ENCODE measurements around the gene MKNK1.

The MKNK1 gene

GRCh38 chr1:46585312-46585938 lies 18.6 kb downstream of the MKNK1 start:
- DNase-seq (ENCODE audit: insufficient read length, low spot score): no peak
- FAIRE-seq: no peak
- TF ChIP-seq POU2F2 (IDR thresholded peaks at IDR 0.05; ENCODE audit: low read depth, low read length) (no peak), SPI1 (IDR thresholded peaks at IDR 0.05; ENCODE audit: low read depth, low read length) (no peak), POLR2AphosphoS5 (IDR thresholded peaks at IDR 0.05; ENCODE audit: low read depth, low read length) (no peak), PAX5 (IDR thresholded peaks at IDR 0.05; ENCODE audit: insufficient read depth, low read length, severe bottlenecking) (no peak), POLR2A (IDR thresholded peaks at IDR 0.05; ENCODE audit: low read depth, low read length) (no peak), TAF1 (IDR thresholded peaks at IDR 0.05; ENCODE audit: low read depth, low read length) (no peak)

DNA sequence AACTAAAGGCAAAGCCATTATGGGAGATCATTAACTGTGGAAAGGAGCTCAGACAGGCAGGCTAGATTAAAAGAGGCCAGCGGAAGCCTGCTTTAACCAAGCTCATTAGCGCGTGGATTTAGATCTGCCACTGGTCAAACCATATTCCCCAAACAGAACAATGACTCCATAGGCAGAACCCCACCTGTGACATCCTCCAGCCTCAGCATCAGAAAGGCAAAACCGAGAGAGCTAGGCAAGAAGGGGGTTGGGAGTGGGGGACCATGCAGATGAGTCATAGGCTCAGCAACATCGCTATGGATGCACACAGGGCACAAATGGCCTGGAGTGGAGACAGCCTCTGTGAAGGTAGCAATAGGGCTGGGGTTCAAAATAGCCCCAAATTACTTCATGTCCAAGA lies 20.6 kb downstream of the MKNK1 start:
- TF ChIP-seq TAF1 (IDR thresholded peaks at IDR 0.05; ENCODE audit: low read depth, low read length): no peak
- TF ChIP-seq POU2F2 (IDR thresholded peaks at IDR 0.05; ENCODE audit: low read depth, low read length): no peak
- no peak for TF ChIP-seq POLR2AphosphoS5 (IDR thresholded peaks at IDR 0.05; ENCODE audit: low read depth, low read length)
- TF ChIP-seq SPI1 (IDR thresholded peaks at IDR 0.05; ENCODE audit: low read depth, low read length): no peak
- TF ChIP-seq PAX5 (IDR thresholded peaks at IDR 0.05; ENCODE audit: insufficient read depth, low read length, severe bottlenecking): no peak
- no peak for TF ChIP-seq POLR2A (IDR thresholded peaks at IDR 0.05; ENCODE audit: low read depth, low read length)
- FAIRE-seq: no peak

DNA sequence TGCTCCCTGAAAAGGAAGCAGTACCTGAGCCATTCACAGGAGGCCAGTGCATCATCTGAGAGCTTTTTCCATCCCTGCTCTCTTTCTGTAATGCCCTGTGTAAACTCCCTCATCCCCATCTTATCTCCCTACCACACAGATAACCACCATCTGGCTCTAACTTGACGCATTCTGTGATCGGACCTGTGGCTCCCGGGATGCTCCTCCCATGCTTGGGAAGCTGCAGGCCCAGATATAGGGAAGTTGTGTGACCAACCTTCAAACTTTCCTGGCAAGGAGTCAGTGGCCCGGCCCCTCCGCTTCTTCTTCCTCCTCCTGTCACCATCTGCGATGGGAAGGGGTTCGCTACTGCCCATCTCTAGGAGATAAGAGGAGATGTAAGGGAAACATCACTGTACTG lies 21.1 kb downstream of the MKNK1 start:
- TF ChIP-seq POLR2AphosphoS5 (IDR thresholded peaks at IDR 0.05; ENCODE audit: low read depth, low read length): no peak
- no peak for TF ChIP-seq POLR2A (IDR thresholded peaks at IDR 0.05; ENCODE audit: low read depth, low read length)
- TF ChIP-seq TAF1 (IDR thresholded peaks at IDR 0.05; ENCODE audit: low read depth, low read length): no peak
- TF ChIP-seq SPI1 (IDR thresholded peaks at IDR 0.05; ENCODE audit: low read depth, low read length): no peak
- TF ChIP-seq POU2F2 (IDR thresholded peaks at IDR 0.05; ENCODE audit: low read depth, low read length): no peak
- no peak for TF ChIP-seq PAX5 (IDR thresholded peaks at IDR 0.05; ENCODE audit: insufficient read depth, low read length, severe bottlenecking)
- DNase-seq (ENCODE audit: insufficient read length, low spot score) (no peak), FAIRE-seq (no peak)

More for the DNA sequence above, 20.6 kb downstream of the MKNK1 start:
- DNase-seq (ENCODE audit: insufficient read length, low spot score): no peak

DNA sequence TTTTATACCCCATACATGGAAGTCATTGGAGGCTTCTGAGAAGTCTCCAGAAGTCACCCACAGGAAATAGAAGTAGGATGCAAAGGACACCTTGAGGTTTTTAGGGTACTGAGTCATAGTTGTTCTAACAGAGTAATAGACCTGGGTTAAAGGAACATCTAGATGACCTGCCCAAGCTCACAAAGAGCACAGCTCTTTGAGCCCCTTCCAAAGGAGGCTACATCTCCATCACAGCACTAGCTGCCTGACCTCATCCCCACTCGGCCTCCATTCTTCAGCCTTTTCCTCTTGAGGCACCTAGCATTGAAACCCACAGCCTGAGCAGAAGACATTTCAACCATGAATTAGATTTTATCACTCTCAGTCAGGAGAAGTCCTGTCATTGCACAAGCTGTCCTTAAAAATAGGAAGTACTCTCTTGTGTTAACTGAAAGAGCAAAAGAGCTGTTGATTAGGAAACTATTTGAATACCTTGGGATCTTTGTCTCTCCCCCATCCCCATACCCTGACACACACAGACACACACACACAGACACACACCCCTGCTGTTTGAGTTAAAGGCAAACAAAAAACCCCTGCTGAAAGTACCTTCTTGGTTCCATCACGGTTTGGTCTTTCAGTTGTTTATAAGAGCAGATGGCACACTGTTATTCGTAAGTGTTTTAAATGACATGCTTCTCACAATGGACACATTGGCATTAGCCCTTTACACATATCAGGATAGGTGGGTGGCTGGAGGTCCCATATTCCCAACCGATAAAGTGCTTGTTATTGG lies 22.2 kb downstream of the MKNK1 start:
- TF ChIP-seq POLR2A (IDR thresholded peaks at IDR 0.05; ENCODE audit: low read depth, low read length): no peak
- TF ChIP-seq POLR2AphosphoS5 (IDR thresholded peaks at IDR 0.05; ENCODE audit: low read depth, low read length): no peak
- no peak for TF ChIP-seq TAF1 (IDR thresholded peaks at IDR 0.05; ENCODE audit: low read depth, low read length)
- TF ChIP-seq POU2F2 (IDR thresholded peaks at IDR 0.05; ENCODE audit: low read depth, low read length): no peak
- no peak for DNase-seq (ENCODE audit: insufficient read length, low spot score)
- peak; percentile 60 for FAIRE-seq

- no peak for DNase-seq (ENCODE audit: insufficient read length, low spot score)
- TF ChIP-seq POU2F2 (IDR thresholded peaks at IDR 0.05; ENCODE audit: low read depth, low read length) (no peak), POLR2AphosphoS5 (IDR thresholded peaks at IDR 0.05; ENCODE audit: low read depth, low read length) (no peak), PAX5 (IDR thresholded peaks at IDR 0.05; ENCODE audit: insufficient read depth, low read length, severe bottlenecking) (no peak), SPI1 (IDR thresholded peaks at IDR 0.05; ENCODE audit: low read depth, low read length) (no peak), TAF1 (IDR thresholded peaks at IDR 0.05; ENCODE audit: low read depth, low read length) (no peak), POLR2A (IDR thresholded peaks at IDR 0.05; ENCODE audit: low read depth, low read length) (no peak)
- peak; percentile 63 for FAIRE-seq
Observed at GRCh38 chr1:46580140-46580903, 23.7 kb downstream of the MKNK1 start.

DNA sequence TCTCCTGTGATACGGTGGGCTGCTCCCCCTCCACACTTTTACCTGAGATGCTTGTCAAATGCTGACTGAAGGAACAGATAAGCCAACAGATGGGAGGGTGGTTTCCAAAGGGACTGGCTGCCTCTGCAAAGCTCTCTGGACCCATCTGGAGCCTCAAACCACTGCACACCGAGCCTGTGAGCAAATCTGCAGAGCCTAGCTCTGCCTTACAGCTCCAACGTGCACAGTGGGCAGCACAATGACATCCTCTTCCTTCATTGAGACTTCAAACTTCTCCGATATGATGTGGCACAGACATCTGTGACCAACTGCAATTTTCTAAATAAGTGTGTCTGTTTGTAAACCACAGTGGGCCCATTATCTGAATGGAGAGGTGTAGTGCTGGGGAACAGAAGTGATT lies 26.4 kb downstream of the MKNK1 start:
- no peak for FAIRE-seq
- TF ChIP-seq TAF1 (IDR thresholded peaks at IDR 0.05; ENCODE audit: low read depth, low read length) (no peak), PAX5 (IDR thresholded peaks at IDR 0.05; ENCODE audit: insufficient read depth, low read length, severe bottlenecking) (no peak), POU2F2 (IDR thresholded peaks at IDR 0.05; ENCODE audit: low read depth, low read length) (no peak), POLR2A (IDR thresholded peaks at IDR 0.05; ENCODE audit: low read depth, low read length) (no peak), POLR2AphosphoS5 (IDR thresholded peaks at IDR 0.05; ENCODE audit: low read depth, low read length) (no peak), SPI1 (IDR thresholded peaks at IDR 0.05; ENCODE audit: low read depth, low read length) (no peak)

DNA sequence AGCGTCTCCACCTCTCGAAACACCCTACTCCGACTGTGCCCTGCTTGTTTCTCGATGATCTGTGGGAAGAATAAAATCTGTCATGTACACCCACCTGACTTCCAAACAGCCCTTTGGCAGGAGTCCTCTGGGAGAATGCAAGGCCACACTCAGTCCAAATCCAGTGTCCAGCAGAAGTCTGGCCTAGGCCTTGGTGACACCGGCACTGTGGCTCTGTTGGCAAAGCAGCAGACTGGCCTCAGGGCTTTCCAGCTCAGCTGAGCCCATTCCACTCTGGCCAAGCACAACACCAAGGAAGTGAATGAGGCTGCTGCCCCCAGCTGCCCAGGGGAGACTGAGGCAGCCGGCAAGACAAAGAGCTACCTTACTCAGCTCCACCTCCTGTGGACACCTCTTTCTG lies 27.5 kb downstream of the MKNK1 start:
- no peak for DNase-seq (ENCODE audit: insufficient read length, low spot score)
- no peak for FAIRE-seq
- TF ChIP-seq PAX5 (IDR thresholded peaks at IDR 0.05; ENCODE audit: insufficient read depth, low read length, severe bottlenecking): no peak
- TF ChIP-seq SPI1 (IDR thresholded peaks at IDR 0.05; ENCODE audit: low read depth, low read length): no peak
- no peak for TF ChIP-seq POU2F2 (IDR thresholded peaks at IDR 0.05; ENCODE audit: low read depth, low read length)
- TF ChIP-seq POLR2AphosphoS5 (IDR thresholded peaks at IDR 0.05; ENCODE audit: low read depth, low read length): no peak
- no peak for TF ChIP-seq TAF1 (IDR thresholded peaks at IDR 0.05; ENCODE audit: low read depth, low read length)
- TF ChIP-seq POLR2A (IDR thresholded peaks at IDR 0.05; ENCODE audit: low read depth, low read length): no peak

More for the DNA sequence above, 26.4 kb downstream of the MKNK1 start:
- no peak for DNase-seq (ENCODE audit: insufficient read length, low spot score)

DNA sequence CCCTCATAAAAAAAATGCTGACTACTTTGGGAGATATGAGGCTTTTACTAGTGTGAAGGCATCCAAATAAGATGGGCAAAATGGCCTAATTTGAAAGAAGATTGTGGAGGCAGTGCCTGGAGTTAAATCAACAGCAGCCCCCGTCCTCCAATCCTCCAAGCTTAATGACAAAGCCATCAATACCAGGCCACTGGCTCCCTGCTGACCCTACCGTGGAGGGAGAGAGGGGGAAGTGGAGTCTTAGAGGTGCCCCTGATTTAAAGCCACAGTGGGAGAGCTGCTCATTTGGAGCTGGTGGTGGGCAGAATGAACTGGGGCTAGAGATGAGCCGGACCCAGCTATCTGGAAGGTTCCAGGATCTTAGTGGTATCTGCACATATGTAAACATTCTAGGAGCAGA lies 28.3 kb downstream of the MKNK1 start:
- TF ChIP-seq SPI1 (IDR thresholded peaks at IDR 0.05; ENCODE audit: low read depth, low read length) (no peak), POLR2A (IDR thresholded peaks at IDR 0.05; ENCODE audit: low read depth, low read length) (no peak), POU2F2 (IDR thresholded peaks at IDR 0.05; ENCODE audit: low read depth, low read length) (no peak), TAF1 (IDR thresholded peaks at IDR 0.05; ENCODE audit: low read depth, low read length) (no peak), POLR2AphosphoS5 (IDR thresholded peaks at IDR 0.05; ENCODE audit: low read depth, low read length) (no peak), PAX5 (IDR thresholded peaks at IDR 0.05; ENCODE audit: insufficient read depth, low read length, severe bottlenecking) (no peak)
- FAIRE-seq (no peak), DNase-seq (ENCODE audit: insufficient read length, low spot score) (no peak)

- FAIRE-seq (no peak), DNase-seq (ENCODE audit: insufficient read length, low spot score) (no peak)
- TF ChIP-seq TAF1 (IDR thresholded peaks at IDR 0.05; ENCODE audit: low read depth, low read length): no peak
- no peak for TF ChIP-seq POLR2A (IDR thresholded peaks at IDR 0.05; ENCODE audit: low read depth, low read length)
- TF ChIP-seq POLR2AphosphoS5 (IDR thresholded peaks at IDR 0.05; ENCODE audit: low read depth, low read length): no peak
- TF ChIP-seq POU2F2 (IDR thresholded peaks at IDR 0.05; ENCODE audit: low read depth, low read length): no peak
- no peak for TF ChIP-seq SPI1 (IDR thresholded peaks at IDR 0.05; ENCODE audit: low read depth, low read length)
- no peak for TF ChIP-seq PAX5 (IDR thresholded peaks at IDR 0.05; ENCODE audit: insufficient read depth, low read length, severe bottlenecking)
Observed at GRCh38 chr1:46575300-46575699, 28.8 kb downstream of the MKNK1 start.
